ENCODE data around the gene REXO5.

REXO5 gene

GRCh38 chr16:20830372-20830771 is 24.0 kb downstream of the REXO5 start:
- no peak overlapping the region for H3K4me3 ChIP-seq (replicated peaks; ENCODE audit: low read depth, low read length)
- no peak for DNase-seq (ENCODE audit: low read depth)
- TF ChIP-seq CTCF (IDR thresholded peaks at IDR 0.05; ENCODE audit: low read length, missing control alignments) = no peak

- DNase-seq (ENCODE audit: low read depth) = no peak
Measured at GRCh38 chr16:20833086-20833485, 26.8 kb downstream of the REXO5 start.

GRCh38 chr16:20838240-20838639 is 31.9 kb downstream of the REXO5 start:
- no peak for DNase-seq (ENCODE audit: low read depth)
- TF ChIP-seq CTCF (IDR thresholded peaks at IDR 0.05; ENCODE audit: low read length, missing control alignments) = no peak

More at GRCh38 chr16:20833086-20833485, 26.8 kb downstream of the REXO5 start:
- TF ChIP-seq CTCF (IDR thresholded peaks at IDR 0.05; ENCODE audit: low read length, missing control alignments) = no peak
- H3K4me3 ChIP-seq (replicated peaks; ENCODE audit: low read depth, low read length) = no peak overlapping the region

GRCh38 chr16:20839504-20839903 is 33.2 kb downstream of the REXO5 start:
- no peak for TF ChIP-seq CTCF (IDR thresholded peaks at IDR 0.05; ENCODE audit: low read length, missing control alignments)
- no peak for DNase-seq (ENCODE audit: low read depth)
- no peak overlapping the region for H3K4me3 ChIP-seq (replicated peaks; ENCODE audit: low read depth, low read length)

More at GRCh38 chr16:20838240-20838639, 31.9 kb downstream of the REXO5 start:
- H3K4me3 ChIP-seq (replicated peaks; ENCODE audit: low read depth, low read length) = no peak overlapping the region

GRCh38 chr16:20844054-20844453 is 37.7 kb downstream of the REXO5 start:
- TF ChIP-seq CTCF (IDR thresholded peaks at IDR 0.05; ENCODE audit: low read length, missing control alignments) = no peak
- H3K4me3 ChIP-seq (replicated peaks; ENCODE audit: low read depth, low read length) = no peak overlapping the region
- DNase-seq (ENCODE audit: low read depth) = no peak

- TF ChIP-seq CTCF (IDR thresholded peaks at IDR 0.05; ENCODE audit: low read length, missing control alignments) = no peak
- DNase-seq (ENCODE audit: low read depth) = no peak
- no peak overlapping the region for H3K4me3 ChIP-seq (replicated peaks; ENCODE audit: low read depth, low read length)
Measured at GRCh38 chr16:20844588-20844987, 38.3 kb downstream of the REXO5 start.

- TF ChIP-seq CTCF (IDR thresholded peaks at IDR 0.05; ENCODE audit: low read length, missing control alignments) = no peak
- no peak for DNase-seq (ENCODE audit: low read depth)
- H3K4me3 ChIP-seq (replicated peaks; ENCODE audit: low read depth, low read length) = no peak overlapping the region
Measured at GRCh38 chr16:20846030-20846429, 39.7 kb downstream of the REXO5 start.
